CMK (cell line): Measurements from ENCODE around the gene OCA2.

Experiments
- DNase-seq: peaks from one replicate; pipeline ENCODE4 v3.0.0-alpha.2; 2010; ENCODE audit warnings: low read depth

OCA2 gene

GRCh38 chr15:28103831-28104230 is 4.7 kb upstream of the OCA2 start:
- no peak for DNase-seq

- no peak for DNase-seq
Observed at GRCh38 chr15:28101983-28102441, 2.9 kb upstream of the OCA2 start.

DNA sequence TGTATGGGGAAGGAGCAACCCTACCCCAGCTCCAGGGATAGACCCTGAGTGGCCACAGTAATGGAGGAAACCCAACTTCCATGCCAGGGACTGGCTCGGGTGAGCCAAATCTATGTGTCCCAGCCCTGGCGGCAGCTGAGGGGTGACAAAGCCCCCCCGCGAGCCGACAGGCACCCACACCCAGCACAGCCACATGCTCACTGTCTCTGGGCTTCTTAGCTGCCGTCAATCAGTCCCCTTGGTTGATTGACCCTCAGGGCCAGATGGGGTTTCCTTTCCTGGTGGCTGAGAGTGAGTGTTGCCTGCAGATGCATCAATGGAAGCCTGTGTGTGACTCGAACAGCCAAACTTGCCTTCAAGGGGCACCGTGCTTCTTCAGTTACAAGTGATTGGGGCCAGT is 2.1 kb upstream of the OCA2 start:
- no peak for DNase-seq

DNA sequence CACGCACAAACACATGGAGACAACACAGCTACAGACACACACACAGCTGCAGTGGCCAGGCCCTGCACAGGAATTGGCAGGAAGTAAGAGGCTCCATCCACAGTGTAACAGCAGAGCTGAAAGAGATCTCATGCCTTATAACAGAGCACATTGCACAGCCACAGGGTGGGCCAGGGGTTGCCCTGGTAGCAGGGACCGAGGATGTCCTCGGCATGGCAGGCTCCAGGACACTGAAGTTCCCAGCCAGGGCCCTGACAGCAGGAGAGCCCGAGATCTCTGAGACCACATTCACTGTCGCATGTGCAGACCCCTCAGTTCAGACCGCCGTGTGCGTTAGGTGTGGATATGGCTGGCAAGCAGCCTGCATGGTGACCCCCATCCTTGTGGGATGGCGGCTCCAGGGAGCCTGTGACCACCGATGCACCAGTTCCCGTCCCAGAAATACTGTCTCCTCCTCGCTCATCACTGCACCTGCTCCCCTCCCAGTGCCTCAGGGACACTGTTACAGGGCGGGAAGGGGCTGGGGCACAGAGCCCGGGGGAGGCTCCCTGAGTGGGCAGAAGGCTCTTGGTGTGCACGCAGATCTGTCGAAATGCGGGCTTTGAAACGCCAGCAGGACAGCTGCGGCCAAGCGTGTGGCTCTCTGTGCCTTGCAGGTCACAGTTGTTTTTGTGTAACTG is 1.5 kb upstream of the OCA2 start:
- DNase-seq: no peak

DNA sequence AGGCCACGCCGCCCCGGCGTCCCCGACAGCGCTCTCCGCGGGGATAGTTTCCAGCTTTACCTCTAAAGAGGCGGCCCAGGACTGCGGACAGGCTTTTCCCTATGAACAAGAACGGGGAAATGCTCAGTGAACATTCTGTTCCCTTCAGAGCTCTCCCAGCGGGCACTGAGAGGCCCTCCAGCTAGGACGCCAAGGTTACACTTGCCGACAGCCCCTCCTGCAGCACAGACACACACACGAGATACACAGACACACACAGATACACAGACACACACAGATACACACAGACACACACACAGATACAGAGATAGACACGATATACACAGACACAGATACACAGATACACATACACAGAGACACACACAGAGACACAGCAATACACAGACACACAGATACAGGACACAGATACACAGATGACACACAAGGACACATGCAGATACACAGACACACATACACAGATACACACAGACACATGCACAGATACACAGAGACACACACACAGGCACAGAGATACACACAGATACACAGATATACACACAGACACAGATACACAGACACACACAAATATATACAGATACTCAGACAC is 533 bp upstream of the OCA2 start:
- DNase-seq: no peak

- DNase-seq: no peak
Observed at GRCh38 chr15:28098360-28098765, 752 bp downstream of the OCA2 start.

DNA sequence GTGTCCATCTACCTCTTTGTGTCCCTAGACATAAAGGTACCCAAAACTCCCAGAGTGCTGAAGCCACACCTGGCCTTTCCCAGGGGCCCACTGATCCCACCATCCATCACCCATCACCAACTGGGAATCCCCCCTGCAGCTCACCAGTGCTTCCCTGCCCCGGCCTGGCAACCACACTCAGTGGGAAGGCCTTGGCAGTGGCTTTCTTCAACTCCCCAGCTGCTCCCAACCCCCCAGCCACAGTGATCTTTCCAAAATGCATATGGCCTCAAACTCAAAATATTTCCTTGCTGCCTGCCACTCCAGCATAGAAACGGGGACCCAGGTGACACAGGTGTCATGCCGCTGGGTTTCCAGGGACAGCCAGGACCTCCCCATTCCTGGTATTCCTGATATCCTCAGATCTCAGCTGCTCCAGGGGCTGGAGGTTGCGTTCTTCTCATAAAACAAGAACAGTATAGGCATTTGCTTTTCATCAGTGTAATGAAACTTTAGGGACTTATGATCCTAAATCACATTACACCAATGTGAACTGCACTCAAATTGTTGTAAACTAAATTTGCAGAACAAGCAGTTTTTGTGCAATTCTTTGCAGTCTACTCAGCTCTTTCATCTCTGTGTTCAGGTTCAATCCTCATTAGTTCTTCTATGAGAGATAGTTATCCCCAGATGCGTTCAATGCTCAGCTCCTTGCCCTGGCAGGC is 1.3 kb downstream of the OCA2 start:
- DNase-seq: no peak

DNA sequence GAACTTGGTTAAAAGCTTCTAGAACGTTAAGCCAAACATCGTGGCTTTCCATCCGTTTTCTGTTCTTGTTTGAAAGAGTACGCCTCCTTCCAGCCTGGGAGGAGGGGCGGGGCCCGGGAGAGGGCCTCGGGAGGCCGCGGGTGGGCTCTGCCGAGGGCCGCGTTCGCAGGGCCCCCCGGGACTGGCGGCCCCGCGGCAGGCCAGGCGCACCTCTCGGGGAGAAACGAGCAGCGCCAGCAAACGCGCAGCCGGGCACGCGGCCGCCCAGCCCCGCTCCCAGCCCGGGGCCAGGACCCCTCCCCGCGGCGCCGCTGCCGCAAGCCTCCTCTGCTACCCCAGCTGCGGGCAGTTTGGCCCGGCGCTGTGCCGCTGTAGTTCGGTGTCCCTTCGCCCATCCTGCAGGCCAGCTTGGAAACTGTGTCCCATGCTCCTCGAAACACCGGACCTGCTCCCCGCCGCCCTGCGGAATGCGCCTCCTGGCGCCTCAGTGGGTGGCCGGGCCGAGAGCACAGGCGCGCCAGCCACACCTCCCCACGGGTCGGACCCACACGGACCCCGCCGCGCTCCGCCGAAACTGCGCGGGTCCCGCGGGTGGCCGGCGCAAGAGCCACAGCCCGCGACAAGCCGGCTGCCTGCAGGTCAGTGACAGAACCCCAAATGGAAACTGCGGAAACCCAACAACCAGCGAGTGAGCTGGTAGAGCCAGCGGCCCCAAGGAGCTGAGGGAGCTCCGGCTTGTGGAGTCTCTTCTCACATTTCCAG is 2.3 kb downstream of the OCA2 start:
- no peak for DNase-seq

DNA sequence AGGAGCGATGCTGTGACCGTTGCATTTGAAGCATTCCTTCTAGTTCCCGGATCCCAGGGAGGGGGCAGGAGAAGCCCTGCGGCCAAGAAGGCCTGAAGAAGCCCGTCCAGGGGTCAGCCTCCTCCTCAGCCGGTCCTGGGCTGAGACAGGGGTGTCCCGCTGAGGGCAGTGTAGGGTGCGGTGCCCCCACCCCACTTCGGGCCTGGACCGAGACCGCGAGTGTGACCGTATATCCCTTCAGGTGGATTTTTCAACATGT is 2.8 kb downstream of the OCA2 start:
- no peak for DNase-seq

DNA sequence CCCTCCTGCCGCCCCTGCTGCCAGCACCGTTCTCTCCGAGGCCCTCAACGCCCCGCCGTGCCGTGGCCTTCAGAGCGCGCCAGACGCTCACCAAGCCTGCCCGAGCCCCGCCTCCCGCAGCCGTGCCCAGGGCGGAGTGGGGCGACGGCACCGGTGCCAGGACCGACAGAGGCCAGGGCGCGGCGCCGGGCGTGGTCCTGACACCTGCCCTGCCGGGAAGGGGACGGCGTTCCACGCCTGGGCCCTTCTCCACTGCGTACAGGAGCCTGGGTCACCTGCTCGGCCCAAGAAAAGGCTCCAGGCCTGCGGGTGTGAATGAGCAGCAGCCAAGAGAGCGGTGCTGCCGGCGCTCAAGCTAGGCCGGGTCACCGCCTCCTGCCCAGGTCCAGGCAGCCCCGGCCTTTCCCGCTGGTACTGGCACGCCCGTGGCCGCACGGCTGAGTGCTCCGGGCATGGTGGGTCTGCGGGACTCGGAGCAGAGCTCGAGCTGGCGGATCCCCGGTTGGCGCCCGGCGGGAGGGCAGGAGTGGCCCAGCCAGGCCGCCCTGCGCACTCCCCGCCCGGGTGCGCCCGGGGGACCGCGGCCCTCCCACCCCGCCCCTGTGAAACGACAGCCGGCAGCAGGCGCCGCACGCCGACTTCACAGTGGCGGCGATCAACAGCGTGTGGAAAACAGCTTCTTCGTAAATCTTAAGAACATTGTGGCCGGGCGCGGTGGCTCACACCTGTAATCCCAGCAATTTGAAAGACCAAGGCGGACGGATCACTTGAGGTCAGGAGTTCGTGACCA is 4.2 kb downstream of the OCA2 start:
- no peak for DNase-seq

DNA sequence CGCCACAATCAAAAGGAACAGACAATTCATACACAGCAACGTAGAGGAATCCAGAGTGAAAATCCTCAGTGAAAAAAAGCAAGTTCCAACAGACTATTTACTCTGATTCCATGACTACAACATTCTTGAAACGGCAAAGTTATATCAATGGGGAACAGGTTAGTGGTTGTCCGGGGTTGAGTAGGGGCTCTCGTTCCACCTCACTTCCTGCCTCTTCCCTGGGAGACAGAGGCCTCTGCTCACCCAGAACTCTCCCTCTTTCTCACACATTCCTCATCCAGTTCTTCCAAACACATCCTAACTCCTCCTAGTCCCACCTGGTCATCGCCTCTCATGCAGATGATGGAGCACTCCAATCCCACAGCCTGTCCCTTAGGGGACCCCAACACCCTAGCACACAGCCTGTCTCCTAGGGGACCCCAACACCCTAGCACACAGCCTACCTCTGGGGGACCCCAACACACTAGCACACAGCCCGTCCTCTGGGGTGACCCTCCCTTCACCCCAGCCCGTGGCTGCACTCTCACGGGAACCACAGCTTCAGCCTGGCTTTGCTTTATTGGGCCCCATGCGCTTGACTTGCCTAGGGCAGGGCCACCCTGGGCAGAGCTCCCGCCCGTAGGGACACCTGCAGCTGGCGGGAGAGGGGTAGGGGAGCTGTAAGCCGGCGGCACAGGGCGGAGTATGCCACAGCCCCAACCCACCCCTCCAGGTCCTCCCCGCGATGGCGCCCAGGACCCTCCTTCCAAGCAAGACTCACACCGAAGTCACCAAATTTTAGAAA is 5.2 kb downstream of the OCA2 start:
- no peak for DNase-seq

- DNase-seq: no peak
Observed at GRCh38 chr15:28091313-28091712, 7.8 kb downstream of the OCA2 start.

GRCh38 chr15:28086175-28086703 is 12.9 kb downstream of the OCA2 start:
- no peak for DNase-seq

DNA sequence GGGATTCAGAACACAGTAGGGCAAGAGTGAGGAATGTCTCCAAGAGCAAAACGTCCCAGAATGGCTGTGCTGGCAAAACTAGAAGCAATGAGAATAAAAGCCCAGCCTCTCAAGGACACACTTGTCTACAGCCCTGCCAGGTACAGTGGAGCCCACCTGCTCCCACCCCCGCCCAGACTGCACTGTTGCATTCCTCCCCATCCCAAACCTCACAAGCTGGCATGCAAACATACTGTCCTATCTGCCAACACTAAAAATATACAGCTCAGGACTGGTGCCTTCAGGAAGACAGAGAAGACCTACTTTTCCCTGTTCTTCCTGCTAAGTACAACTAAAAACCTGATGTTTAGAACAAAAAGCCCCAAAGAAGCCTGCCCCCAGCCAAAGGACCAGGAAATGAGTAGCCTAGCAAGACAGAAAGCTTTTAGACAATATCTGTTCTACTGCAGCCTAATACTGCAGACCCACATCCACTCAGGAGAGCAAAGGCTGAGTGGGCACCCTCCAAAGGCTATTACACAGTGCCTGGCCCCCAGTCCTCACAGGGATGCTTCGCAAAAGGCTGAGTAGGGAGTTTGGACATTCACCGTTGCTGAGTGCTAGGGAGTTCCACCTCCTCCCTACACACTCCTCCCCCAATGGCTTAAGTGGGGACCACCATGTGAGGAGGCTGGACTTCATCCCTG is 13.5 kb downstream of the OCA2 start:
- DNase-seq: no peak

DNA sequence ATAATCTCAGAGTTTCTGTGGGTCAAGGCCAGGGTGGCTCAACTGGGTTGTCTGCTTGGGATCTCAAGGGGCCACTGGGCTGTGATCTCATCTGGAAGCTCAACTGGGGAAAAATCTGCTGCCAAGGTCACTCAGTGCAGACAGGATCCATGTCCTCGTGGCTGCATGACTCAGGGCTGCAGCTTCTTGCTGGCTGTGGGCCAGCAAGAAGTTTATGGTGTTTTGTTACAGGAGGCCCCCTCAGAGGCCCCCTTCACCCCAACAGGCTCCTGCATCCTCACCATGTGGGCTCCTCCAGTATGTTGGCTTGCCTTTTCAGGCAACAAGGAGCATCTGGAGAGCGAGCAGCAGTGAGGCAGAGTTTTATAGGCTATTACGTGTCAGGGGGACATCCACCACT is 14.6 kb downstream of the OCA2 start:
- DNase-seq: no peak

- no peak for DNase-seq
Observed at GRCh38 chr15:28082891-28083684, 16.0 kb downstream of the OCA2 start.

GRCh38 chr15:28081594-28081993 is 17.5 kb downstream of the OCA2 start:
- DNase-seq: no peak

DNA sequence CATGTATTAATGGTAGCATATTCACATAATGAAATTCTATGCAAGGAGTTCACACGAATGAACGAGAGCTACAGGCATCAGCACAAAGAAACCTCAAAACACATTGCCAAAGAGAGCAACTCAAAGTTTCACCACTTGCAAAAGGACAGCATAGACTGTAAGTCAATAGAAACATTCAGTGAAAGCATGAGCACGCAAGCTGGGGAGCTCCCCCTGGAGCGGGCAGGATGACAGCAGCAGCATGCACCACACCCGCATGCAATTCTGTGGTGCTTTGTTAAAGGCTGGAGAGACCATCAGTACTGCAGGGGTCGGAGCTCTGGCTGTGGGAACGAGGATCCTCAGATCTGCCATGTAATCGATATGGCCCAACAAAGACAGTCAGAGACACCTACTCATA is 18.7 kb downstream of the OCA2 start:
- no peak for DNase-seq

DNA sequence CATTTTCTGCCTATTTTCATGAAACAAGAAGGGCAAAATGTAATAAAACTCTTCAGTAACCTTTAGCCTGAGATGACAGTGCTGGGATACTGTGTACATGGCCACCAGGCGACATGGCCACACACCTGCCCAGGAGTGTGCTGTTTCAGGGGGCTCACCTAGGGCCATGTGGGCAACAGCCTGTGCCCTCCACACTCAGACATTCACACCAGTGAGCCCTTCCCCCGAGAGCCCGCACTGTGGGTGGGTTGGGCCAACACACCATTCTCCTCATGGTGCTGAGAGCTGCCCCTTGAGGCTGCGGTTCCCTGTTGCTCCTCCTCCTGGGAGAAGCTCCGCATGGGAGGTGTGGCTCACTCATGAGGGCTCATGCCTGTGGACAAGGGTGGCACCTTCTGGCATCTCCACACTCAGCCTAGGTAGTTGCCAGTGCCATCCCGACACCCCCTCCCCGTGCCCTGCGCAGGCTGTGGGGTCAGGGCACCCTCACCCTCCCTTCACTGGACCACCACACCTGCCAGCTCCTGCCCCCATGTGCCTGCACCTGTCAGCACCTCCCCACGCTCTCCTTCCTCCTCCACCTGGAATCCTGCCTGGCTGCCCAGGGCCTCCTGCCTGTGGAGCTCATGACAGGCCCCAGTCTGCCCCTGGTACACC is 19.7 kb downstream of the OCA2 start:
- DNase-seq: no peak
